Colonic mucosa (tissue), 4 donors: ENCODE data around the gene SH3RF1. TPM values are rescaled to one million over a fixed set of nuclear protein-coding genes. Genes with fewer than 3 reads are reported as not detected.

Experiments
- DNase-seq: peaks from one replicate; pipeline ENCODE4 v3.0.0-alpha.2; 2020
- H3K27ac ChIP-seq: fragments of 200-600 bp; one replicate; pipeline ENCODE4 v1.8.0; 2021
- H3K27me3 ChIP-seq: fragments of 200-600 bp; one replicate; pipeline ENCODE4 v1.8.0; 2021
- H3K36me3 ChIP-seq: fragments of 200-600 bp; one replicate; pipeline ENCODE4 v1.8.0; 2021
- H3K4me1 ChIP-seq: fragments of 200-600 bp; one replicate; pipeline ENCODE4 v1.8.0; 2021; ENCODE audit warnings: mild to moderate bottlenecking
- H3K4me3 ChIP-seq: fragments of 200-600 bp; one replicate; pipeline ENCODE4 v1.8.0; 2021
- H3K9ac ChIP-seq, 2 donors: one replicate each; pipeline ENCODE4 v1.7.0; 2013; ENCODE audit warnings: control low read depth in 2 of 2, low read depth in 2 of 2, low read length in 2 of 2
- H3K9me3 ChIP-seq: fragments of 200-600 bp; one replicate; pipeline ENCODE4 v1.8.0; 2021
- CTCF ChIP-seq: fragments of 200-600 bp; IDR thresholded peaks from one replicate; pipeline ENCODE4 v1.8.0; 2022; ENCODE audit warnings: antibody characterized with exemption, mild to moderate bottlenecking
- intact Hi-C: fragments of 100-400 bp; cut with DNase I; formaldehyde crosslinking; loops from one replicate; pipeline ENCODE4 v1.14.1; 2022
- total RNA-seq, 2 donors: library from RNA; stranded (reverse); fragmentation: NEBNext Ultra II Directional in 1 of 2; extraction: Animal tissue kit (Norgen Biotek cat#: 25700) in 1 of 2; gene quantifications; one replicate each; pipeline ENCODE4 v1.2.1, GENCODE V29; 2021
- donor health status: healthy.
- donor health status: DM: no; HTN: no; CAD: no.
- donor health status: DM: no; HTN: no; CAD: no.

SH3RF1 gene
- total RNA-seq, 2 donors from 2014 or later: 50.2 to 77.1 TPM

- no peaks in the 10 kb centered on the region for H3K4me1 ChIP-seq
- no peak overlapping the region for H3K27ac ChIP-seq
- no peaks in the 10 kb centered on the region for H3K9me3 ChIP-seq
Observed at GRCh38 chr4:169229571-169230028, 41.2 kb downstream of the SH3RF1 start.

GRCh38 chr4:169228076-169228475, 42.7 kb downstream of the SH3RF1 start:
- no peak overlapping the region for H3K9ac ChIP-seq
- TF ChIP-seq CTCF: no peak
- H3K27ac ChIP-seq: no peak overlapping the region
- no peaks in the 10 kb centered on the region for H3K9me3 ChIP-seq
- DNase-seq: no peak
- no peaks in the 10 kb centered on the region for H3K4me1 ChIP-seq
- intact Hi-C loops: no loop called here
- H3K4me3 ChIP-seq: no peak overlapping the region
- H3K36me3 ChIP-seq: no peaks in the 10 kb centered on the region
- no peaks in the 10 kb centered on the region for H3K27me3 ChIP-seq

More at GRCh38 chr4:169229571-169230028, 41.2 kb downstream of the SH3RF1 start:
- intact Hi-C loops: no loop called here
- TF ChIP-seq CTCF: no peak
- Histone ChIP-seq H3K4me3 (no peak overlapping the region), H3K9ac (no peak overlapping the region), H3K27me3 (no peaks in the 10 kb centered on the region), H3K36me3 (no peaks in the 10 kb centered on the region)
- no peak for DNase-seq

GRCh38 chr4:169226565-169226964, 44.2 kb downstream of the SH3RF1 start:
- Histone ChIP-seq H3K9ac (no peak overlapping the region), H3K9me3 (no peaks in the 10 kb centered on the region), H3K27ac (no peak overlapping the region), H3K36me3 (no peaks in the 10 kb centered on the region), H3K4me1 (no peaks in the 10 kb centered on the region), H3K4me3 (no peak overlapping the region), H3K27me3 (no peaks in the 10 kb centered on the region)
- no peak for DNase-seq
- no peak for TF ChIP-seq CTCF
- intact Hi-C loops: no loop called here

- Histone ChIP-seq H3K4me1 (peaks cover 4% of the 10 kb centered on the region), H3K9ac (no peak overlapping the region), H3K36me3 (no peaks in the 10 kb centered on the region), H3K4me3 (no peak overlapping the region), H3K27ac (no peak overlapping the region), H3K27me3 (no peaks in the 10 kb centered on the region), H3K9me3 (no peaks in the 10 kb centered on the region)
- no peak for TF ChIP-seq CTCF
- DNase-seq: no peak
- intact Hi-C loops: no loop called here
Observed at GRCh38 chr4:169225812-169226211, 44.9 kb downstream of the SH3RF1 start.

- intact Hi-C loops: no loop called here
- peak overlapping the region; percentile 24 for H3K27ac ChIP-seq
- H3K4me3 ChIP-seq: no peak overlapping the region
- no peaks in the 10 kb centered on the region for H3K27me3 ChIP-seq
- peak overlapping the region in 1 of 2 donors; percentile 48 for H3K9ac ChIP-seq
- no peaks in the 10 kb centered on the region for H3K9me3 ChIP-seq
- no peak for TF ChIP-seq CTCF
- H3K4me1 ChIP-seq: peaks cover 4% of the 10 kb centered on the region
- no peak for DNase-seq
- H3K36me3 ChIP-seq: no peaks in the 10 kb centered on the region
Observed at GRCh38 chr4:169225058-169225751, 45.6 kb downstream of the SH3RF1 start.
